DND-41 (cell line): Measurements from ENCODE around the gene ARHGAP27.

Source experiments
- ATAC-seq: fragments of 200-7000 bp; cut with Tn5 transposase; 3 replicates; pipeline ENCODE4 v1.9.1; 2021; ENCODE audit warnings: low read depth; ENCODE audit not compliant: insufficient read depth
- DNase-seq: peaks from one replicate; pipeline ENCODE4 v3.0.0-alpha.2; 2020
- H2AFZ ChIP-seq: 2 replicates; pipeline ENCODE4 v1.6.0; 2012; ENCODE audit warnings: low read depth, low read length
- H3K27ac ChIP-seq: 2 replicates; pipeline ENCODE4 v1.5.1; 2012; ENCODE audit warnings: low read length, inconsistent platforms
- H3K27me3 ChIP-seq: fragments of 200-600 bp; sonication (generic); 2 replicates; pipeline ENCODE4 v1.6.0; 2012; ENCODE audit warnings: low read length, mild to moderate bottlenecking, inconsistent platforms; ENCODE audit not compliant: insufficient read depth, poor library complexity
- H3K36me3 ChIP-seq: 2 replicates; pipeline ENCODE4 v1.5.1; 2012; ENCODE audit warnings: low read length, inconsistent platforms; ENCODE audit not compliant: insufficient read depth
- H3K4me1 ChIP-seq: 2 replicates; pipeline ENCODE4 v1.5.1; 2012; ENCODE audit warnings: mild to moderate bottlenecking, low read length; ENCODE audit not compliant: insufficient read depth
- H3K4me2 ChIP-seq: 2 replicates; pipeline ENCODE4 v1.6.0; 2012; ENCODE audit warnings: mild to moderate bottlenecking, moderate library complexity, low read length, inconsistent platforms; ENCODE audit not compliant: insufficient read depth
- H3K4me3 ChIP-seq, 2 experiments: fragments of 200-600 bp in 1 of 2; shearing (Covaris generic) in 1 of 2; 2 replicates each; pipeline ENCODE4 v1.5.1; 2012 to 2016; ENCODE audit warnings: inconsistent platforms in 2 of 2, low read length in 2 of 2, mild to moderate bottlenecking in 2 of 2, low read depth in 1 of 2, moderate library complexity in 1 of 2
- H3K79me2 ChIP-seq: 2 replicates; pipeline ENCODE4 v1.6.0; 2012; ENCODE audit warnings: low read length, inconsistent platforms; ENCODE audit not compliant: insufficient read depth
- H3K9ac ChIP-seq: 2 replicates; pipeline ENCODE4 v1.6.0; 2012; ENCODE audit warnings: low read depth, mild to moderate bottlenecking, inconsistent platforms, low read length, moderate library complexity
- H3K9me3 ChIP-seq: 2 replicates; pipeline ENCODE4 v1.5.1; 2012; ENCODE audit warnings: low read length, moderate library complexity, mild to moderate bottlenecking, inconsistent platforms; ENCODE audit not compliant: insufficient read depth, severe bottlenecking
- H4K20me1 ChIP-seq: 2 replicates; pipeline ENCODE4 v1.6.0; 2012; ENCODE audit warnings: low read length; ENCODE audit not compliant: insufficient read depth
- CTCF ChIP-seq: IDR thresholded peaks from 2 replicates; pipeline ENCODE4 v1.5.1; 2012; ENCODE audit warnings: borderline replicate concordance, low read length, moderate library complexity, mild to moderate bottlenecking; ENCODE audit not compliant: poor library complexity, severe bottlenecking; ENCODE audit errors: extremely low read depth
- EZH2 ChIP-seq: IDR thresholded peaks from 3 replicates; pipeline ENCODE4 v1.6.1; 2012; ENCODE audit warnings: borderline replicate concordance, low read depth, mild to moderate bottlenecking, moderate library complexity, low read length, inconsistent platforms; ENCODE audit not compliant: severe bottlenecking

ARHGAP27 gene

GRCh38 chr17:45430006-45430737, 2.5 kb downstream of the ARHGAP27 start:
- TF ChIP-seq EZH2 (no peak), CTCF (no peak)
- no peak overlapping the region for H3K4me2 ChIP-seq
- H3K27me3 ChIP-seq, result no peaks in the 10 kb centered on the region
- no peak overlapping the region for H2AFZ ChIP-seq
- ATAC-seq (no peak), DNase-seq (no peak)
- H3K36me3 ChIP-seq, result no peaks in the 10 kb centered on the region
- no peak overlapping the region for H3K27ac ChIP-seq
- no peaks in the 10 kb centered on the region; the same call in 1 of the 2 replicates for H3K4me1 ChIP-seq
- no peak overlapping the region for H3K4me3 ChIP-seq
- no peaks in the 10 kb centered on the region for H3K9me3 ChIP-seq
- H3K79me2 ChIP-seq, result no peaks in the 10 kb centered on the region
- no peak overlapping the region for H3K9ac ChIP-seq
- H4K20me1 ChIP-seq, result no peaks in the 10 kb centered on the region

- DNase-seq, result no peak
- TF ChIP-seq EZH2 (no peak), CTCF (no peak)
- Histone ChIP-seq H4K20me1 (no peaks in the 10 kb centered on the region), H3K4me1 (no peaks in the 10 kb centered on the region; the same call in 1 of the 2 replicates), H3K27me3 (no peaks in the 10 kb centered on the region), H3K27ac (no peak overlapping the region), H3K4me3 (no peak overlapping the region), H3K9ac (no peak overlapping the region), H3K4me2 (no peak overlapping the region), H2AFZ (no peak overlapping the region), H3K9me3 (no peaks in the 10 kb centered on the region), H3K79me2 (no peaks in the 10 kb centered on the region), H3K36me3 (no peaks in the 10 kb centered on the region)
- no peak for ATAC-seq
Observed at GRCh38 chr17:45429339-45430005, 3.2 kb downstream of the ARHGAP27 start.

DNA sequence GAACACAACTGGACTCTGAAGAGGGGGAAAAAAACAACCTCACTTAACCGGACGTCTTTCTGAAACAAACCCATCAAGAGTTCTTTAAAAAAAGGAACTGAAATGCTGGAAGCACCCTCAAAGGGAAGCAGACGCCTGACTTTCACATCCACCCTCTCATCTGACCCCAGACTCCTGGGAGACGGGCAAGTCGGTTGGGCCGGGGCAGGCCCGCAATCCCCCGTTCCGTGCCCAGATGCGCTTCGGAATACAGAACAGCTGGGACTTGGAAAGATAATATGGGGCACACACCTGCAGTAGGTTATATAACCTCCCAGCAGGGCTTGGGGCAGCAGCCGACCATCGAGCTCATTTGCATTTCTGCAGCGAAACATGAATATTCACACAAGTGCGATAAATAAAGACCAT, 3.7 kb downstream of the ARHGAP27 start:
- H3K4me2 ChIP-seq, result no peak overlapping the region
- no peak overlapping the region for H2AFZ ChIP-seq
- no peaks in the 10 kb centered on the region for H3K79me2 ChIP-seq
- no peaks in the 10 kb centered on the region for H4K20me1 ChIP-seq
- ATAC-seq, result no peak
- no peak for DNase-seq
- no peaks in the 10 kb centered on the region; the same call in 1 of the 2 replicates for H3K4me1 ChIP-seq
- H3K9me3 ChIP-seq, result no peaks in the 10 kb centered on the region
- H3K4me3 ChIP-seq, result no peak overlapping the region
- no peaks in the 10 kb centered on the region for H3K27me3 ChIP-seq
- H3K27ac ChIP-seq, result no peak overlapping the region
- H3K36me3 ChIP-seq, result no peaks in the 10 kb centered on the region
- no peak overlapping the region for H3K9ac ChIP-seq
- TF ChIP-seq CTCF, result no peak
- TF ChIP-seq EZH2, result no peak
